Thoracic aorta (tissue), 2 donors: ENCODE data around the gene ALK. TPM values are rescaled to one million over a fixed set of nuclear protein-coding genes. Genes with fewer than 3 reads are reported as not detected.

Experiments used
- ATAC-seq: fragments of 150-250 bp; one replicate; pipeline ENCODE4 v1.8.0; 2017; ENCODE audit warnings: low read depth; ENCODE audit not compliant: insufficient number of reproducible peaks, low FRiP score
- DNase-seq: peaks from one replicate; pipeline ENCODE4 v3.0.0-alpha.2; 2020; ENCODE audit warnings: low spot score
- H3K27ac ChIP-seq, 2 donors: fragments of 200-600 bp; sonication (generic); 1 replicate in 1 of 2; 2 replicates in 1 of 2; pipeline ENCODE4 v1.5.1; 2016; ENCODE audit warnings: mild to moderate bottlenecking in 2 of 2, moderate library complexity in 2 of 2
- H3K27me3 ChIP-seq: fragments of 200-600 bp; sonication (generic); replicated peaks from 2 replicates; pipeline ENCODE4 v1.6.0; 2016; ENCODE audit warnings: mild to moderate bottlenecking; ENCODE audit not compliant: insufficient read depth
- H3K36me3 ChIP-seq: fragments of 200-600 bp; sonication (generic); one replicate; pipeline ENCODE4 v1.5.1; 2016
- H3K4me1 ChIP-seq, 2 donors: fragments of 200-600 bp; sonication (generic); 1 replicate in 1 of 2; 2 replicates in 1 of 2; pipeline versions ENCODE4 v1.5.1 to v1.6.0; 2016; ENCODE audit warnings: low read depth in 2 of 2, mild to moderate bottlenecking in 1 of 2; ENCODE audit not compliant: control insufficient read depth in 1 of 2
- H3K4me3 ChIP-seq: fragments of 200-600 bp; sonication (generic); 2 replicates; pipeline ENCODE4 v1.5.1; 2016; ENCODE audit warnings: mild to moderate bottlenecking
- H3K9me3 ChIP-seq: fragments of 200-600 bp; sonication (generic); 2 replicates; pipeline ENCODE4 v1.5.1; 2016
- total RNA-seq, 2 donors: library from RNA; depleted of rRNA; stranded (reverse); fragments of >200 nt; gene quantifications; one replicate each; pipeline versions ENCODE4 v1.1.0 to v1.2.3, GENCODE V29; 2016
- TF ChIP-seq, protein P1 (sequence below): fragments of 200-600 bp; sonication (generic); IDR thresholded peaks from one replicate; pipeline ENCODE4 v1.5.1; 2019; ENCODE audit warnings: antibody characterized with exemption

The ALK gene
- total RNA-seq, 2 donors from 2014 or later = 2.0 TPM; not detected in 1

DNA sequence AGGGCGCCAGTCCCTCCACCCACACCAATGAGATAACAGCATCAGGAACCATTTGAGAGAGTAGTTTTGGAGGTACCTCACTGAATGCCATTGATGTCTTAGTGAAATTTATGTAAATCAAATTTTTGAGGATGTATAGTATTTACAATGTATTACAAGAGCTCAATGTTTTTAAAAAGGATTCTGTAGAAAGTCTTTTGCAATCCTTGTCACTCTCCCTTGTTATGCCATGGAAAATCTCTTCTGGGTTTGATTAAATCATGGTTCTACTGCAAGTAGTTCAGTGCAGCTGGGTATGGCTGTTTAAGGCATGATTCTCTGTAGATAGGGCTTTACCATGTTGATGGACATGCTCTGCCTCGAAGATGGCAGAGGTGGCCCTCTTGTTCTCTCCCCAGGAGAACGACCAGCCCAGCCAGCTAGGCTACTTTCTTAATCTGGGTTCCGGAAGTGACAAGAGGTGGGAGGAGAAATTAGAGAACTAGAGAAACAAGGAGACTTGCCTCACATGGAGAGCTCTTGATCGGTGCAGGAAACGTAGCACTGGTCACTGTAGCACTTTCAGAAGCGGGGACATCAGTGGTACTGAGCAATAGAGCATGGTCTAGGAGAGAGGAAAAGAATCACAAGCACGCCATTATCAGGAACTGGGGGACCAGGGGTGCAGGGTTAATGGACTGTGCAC lies 603.4 kb downstream of the ALK start:
- H3K36me3 ChIP-seq = no peaks in the 10 kb centered on the region
- DNase-seq (no peak), ATAC-seq (no peak)
- H3K9me3 ChIP-seq = no peaks in the 10 kb centered on the region
- H3K27me3 ChIP-seq = no peaks in the 10 kb centered on the region
- no peak overlapping the region for H3K27ac ChIP-seq
- TF ChIP-seq, protein P1, sequence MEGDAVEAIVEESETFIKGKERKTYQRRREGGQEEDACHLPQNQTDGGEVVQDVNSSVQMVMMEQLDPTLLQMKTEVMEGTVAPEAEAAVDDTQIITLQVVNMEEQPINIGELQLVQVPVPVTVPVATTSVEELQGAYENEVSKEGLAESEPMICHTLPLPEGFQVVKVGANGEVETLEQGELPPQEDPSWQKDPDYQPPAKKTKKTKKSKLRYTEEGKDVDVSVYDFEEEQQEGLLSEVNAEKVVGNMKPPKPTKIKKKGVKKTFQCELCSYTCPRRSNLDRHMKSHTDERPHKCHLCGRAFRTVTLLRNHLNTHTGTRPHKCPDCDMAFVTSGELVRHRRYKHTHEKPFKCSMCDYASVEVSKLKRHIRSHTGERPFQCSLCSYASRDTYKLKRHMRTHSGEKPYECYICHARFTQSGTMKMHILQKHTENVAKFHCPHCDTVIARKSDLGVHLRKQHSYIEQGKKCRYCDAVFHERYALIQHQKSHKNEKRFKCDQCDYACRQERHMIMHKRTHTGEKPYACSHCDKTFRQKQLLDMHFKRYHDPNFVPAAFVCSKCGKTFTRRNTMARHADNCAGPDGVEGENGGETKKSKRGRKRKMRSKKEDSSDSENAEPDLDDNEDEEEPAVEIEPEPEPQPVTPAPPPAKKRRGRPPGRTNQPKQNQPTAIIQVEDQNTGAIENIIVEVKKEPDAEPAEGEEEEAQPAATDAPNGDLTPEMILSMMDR = no peak
- H3K4me1 ChIP-seq = no peaks in the 10 kb centered on the region
- H3K4me3 ChIP-seq = no peak overlapping the region

DNA sequence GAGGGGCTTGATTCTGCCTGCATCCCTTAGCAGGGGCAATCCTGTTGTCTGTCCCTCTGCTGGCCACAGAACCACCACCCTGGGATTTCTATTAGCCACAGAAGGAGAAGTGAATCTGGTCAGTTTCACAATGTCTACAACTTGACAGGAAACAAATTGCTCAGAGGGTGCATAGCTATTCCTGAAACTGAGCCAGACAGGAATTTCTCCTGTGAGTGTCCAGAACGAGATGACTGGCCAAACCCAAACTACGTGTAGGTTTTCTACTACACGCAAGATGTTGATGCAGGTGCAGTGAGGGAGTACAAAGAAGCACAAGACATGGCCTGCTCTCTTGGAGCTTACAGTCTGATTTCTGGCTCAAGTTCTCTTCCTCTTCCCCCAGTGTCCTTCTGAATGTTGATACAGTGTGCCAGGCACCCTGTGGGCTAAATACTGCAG lies 604.3 kb downstream of the ALK start:
- Histone ChIP-seq H3K4me3 (no peak overlapping the region), H3K27ac (no peak overlapping the region), H3K9me3 (no peaks in the 10 kb centered on the region), H3K4me1 (no peaks in the 10 kb centered on the region), H3K27me3 (no peaks in the 10 kb centered on the region), H3K36me3 (no peaks in the 10 kb centered on the region)
- ATAC-seq = no peak
- no peak for DNase-seq
- TF ChIP-seq, protein P1 = no peak

DNA sequence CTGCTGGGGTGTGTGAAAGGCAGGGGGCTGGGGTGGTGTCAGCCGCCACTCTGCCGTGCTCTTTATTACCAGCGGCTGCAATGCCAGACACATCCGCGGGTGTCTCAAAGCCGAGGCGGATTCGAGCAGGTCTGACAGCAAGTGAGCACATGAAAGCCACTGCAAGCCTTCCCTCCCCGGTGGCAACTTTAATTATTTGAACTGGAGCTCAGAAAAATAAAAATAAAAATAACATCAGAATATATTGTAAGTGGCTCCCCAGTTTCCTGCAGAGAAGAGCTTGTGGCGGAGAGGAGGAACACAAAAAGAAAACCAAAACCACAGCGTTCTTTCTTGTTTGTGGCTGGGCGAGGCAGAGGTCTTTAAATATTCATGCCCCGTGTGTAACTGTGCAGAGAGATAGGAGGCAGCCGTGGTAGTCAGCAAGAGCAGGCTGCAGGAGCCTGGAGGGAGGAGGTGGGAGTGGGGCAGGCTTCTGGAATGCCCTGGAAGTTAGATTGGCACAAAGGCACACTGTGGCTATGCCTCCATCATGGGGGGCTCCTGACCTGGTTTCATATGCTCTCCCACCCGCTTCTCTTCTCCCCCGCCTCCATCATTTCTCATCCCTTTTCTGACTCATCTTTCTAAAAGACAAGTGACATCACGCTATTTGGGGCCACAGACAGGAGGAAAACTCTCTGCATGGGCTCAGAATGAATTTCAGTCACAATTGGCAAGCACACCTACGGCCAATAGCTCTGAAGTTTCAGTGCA lies 606.4 kb downstream of the ALK start:
- Histone ChIP-seq H3K4me1 (no peaks in the 10 kb centered on the region), H3K27me3 (no peaks in the 10 kb centered on the region), H3K9me3 (no peaks in the 10 kb centered on the region), H3K27ac (no peak overlapping the region), H3K36me3 (no peaks in the 10 kb centered on the region), H3K4me3 (peak overlapping the region; percentile 47)
- ATAC-seq (no peak), DNase-seq (no peak)
- TF ChIP-seq, protein P1 = no peak

DNA sequence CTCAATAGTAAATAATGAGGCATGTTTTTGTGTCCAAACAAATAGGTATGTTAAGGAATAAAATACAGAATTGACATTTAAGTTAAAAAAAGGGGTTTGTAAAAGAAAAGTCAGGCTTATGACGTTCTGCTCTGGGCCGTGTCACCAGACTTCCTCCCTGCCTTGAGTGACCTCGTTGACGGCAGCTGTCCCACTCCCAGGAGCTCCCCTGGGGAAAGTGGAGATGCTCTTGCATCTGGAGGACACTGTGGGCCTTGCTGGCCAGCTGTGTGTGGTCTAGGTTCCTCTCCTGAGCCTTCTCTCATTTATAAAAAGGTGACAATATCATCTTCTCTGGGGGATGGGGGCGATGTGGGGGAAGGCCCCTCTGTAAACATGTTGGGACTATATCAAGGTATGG lies 609.9 kb downstream of the ALK start:
- H3K9me3 ChIP-seq = no peaks in the 10 kb centered on the region
- H3K4me3 ChIP-seq = no peak overlapping the region
- DNase-seq = no peak
- no peak overlapping the region for H3K27ac ChIP-seq
- ATAC-seq = no peak
- TF ChIP-seq, protein P1 = no peak
- no peaks in the 10 kb centered on the region for H3K27me3 ChIP-seq
- no peaks in the 10 kb centered on the region for H3K4me1 ChIP-seq
- H3K36me3 ChIP-seq = no peaks in the 10 kb centered on the region

DNA sequence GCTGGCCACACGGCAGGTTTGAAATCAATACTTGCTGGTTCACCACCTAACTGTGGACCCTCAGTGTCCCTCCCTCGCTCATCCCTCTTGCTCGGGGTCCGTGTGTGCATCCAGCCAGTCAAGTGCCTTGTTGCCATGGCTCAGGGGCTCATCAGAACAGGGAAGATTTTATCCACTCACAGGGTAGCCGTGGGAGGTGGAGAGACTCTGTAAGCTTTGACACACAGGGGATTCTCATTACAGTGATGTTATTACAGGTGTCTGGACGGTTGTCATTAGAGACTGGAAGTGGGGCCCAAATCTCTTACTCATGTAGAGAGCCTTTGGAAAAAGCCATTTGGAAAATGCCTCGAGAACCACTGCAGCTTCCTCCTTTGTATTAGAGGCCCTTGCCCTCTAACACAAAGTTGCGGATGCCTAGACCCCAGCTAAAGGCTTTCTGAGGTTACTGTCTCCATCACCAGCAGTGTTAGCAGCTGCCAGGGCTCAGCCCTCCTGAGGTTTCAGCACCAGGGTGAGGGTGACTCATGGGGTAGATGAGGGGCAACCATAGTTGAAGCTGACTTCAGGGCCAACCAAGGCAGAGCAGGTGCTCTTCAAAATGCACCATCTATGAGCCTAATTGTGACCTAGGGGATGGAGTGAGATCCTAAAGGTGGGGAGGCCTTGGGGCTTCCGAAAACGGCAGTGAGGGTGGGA lies 610.6 kb downstream of the ALK start:
- TF ChIP-seq, protein P1 = no peak
- H3K4me1 ChIP-seq = no peaks in the 10 kb centered on the region
- H3K9me3 ChIP-seq = no peaks in the 10 kb centered on the region
- H3K36me3 ChIP-seq = no peaks in the 10 kb centered on the region
- no peaks in the 10 kb centered on the region for H3K27me3 ChIP-seq
- no peak overlapping the region for H3K4me3 ChIP-seq
- no peak for DNase-seq
- no peak for ATAC-seq
- no peak overlapping the region for H3K27ac ChIP-seq
